ENCODE measurements around the gene XCL2. TPM values are rescaled to one million over a fixed set of nuclear protein-coding genes. Genes with fewer than 3 reads are reported as not detected.

The XCL2 gene
- total and polyA plus RNA-seq, 2 of the 8 experiments (the other 6 are each of a cell fraction or from before 2014, with no cell fraction given): not detected

- Histone ChIP-seq H3K27me3 (replicated peaks in 1 of 4; ENCODE audit: control insufficient read depth in 3 of 4, extremely low read depth in 1 of 4, insufficient read depth in 3 of 4, low read length in 3 of 4) (no peaks in the 10 kb centered on the region), H2BK5ac (ENCODE audit: low read depth, low read length) (no peak overlapping the region), H3K4me3 (ENCODE audit: extremely low read depth in 1 of 4, insufficient read depth in 2 of 4, low read depth in 3 of 4, low read length in 4 of 4) (no peak overlapping the region), H4K5ac (ENCODE audit: insufficient read length, low read depth, low read length) (no peak overlapping the region), H3K23me2 (ENCODE audit: low read depth, low read length) (no peaks in the 10 kb centered on the region), H3K4me1 (replicated peaks in 1 of 4; ENCODE audit: control insufficient read depth in 3 of 4, insufficient read depth in 4 of 4, low read length in 3 of 4) (peaks cover 0 to 2% (median 0%) of the 10 kb centered on the region in 4 experiments; a peak in 1 of 7 replicates), H3K9me3 (ENCODE audit: insufficient read depth in 2 of 2, low read depth in 1 of 2, low read length in 1 of 2) (no peaks in the 10 kb centered on the region), H4K91ac (replicated peaks; ENCODE audit: insufficient read length, low read length) (no peak overlapping the region), H3K9ac (replicated peaks in 1 of 4; ENCODE audit: extremely low read depth in 1 of 4, low read depth in 3 of 4, low read length in 3 of 4) (no peak overlapping the region), H2BK12ac (ENCODE audit: low read depth, low read length) (no peak overlapping the region), H2AFZ (ENCODE audit: low read length) (no peak overlapping the region), H2BK20ac (ENCODE audit: low read length) (no peak overlapping the region), H3K56ac (replicated peaks; ENCODE audit: insufficient read length, low read depth, low read length) (no peak overlapping the region), H3K14ac (ENCODE audit: insufficient read length) (no peak overlapping the region), H3K23ac (ENCODE audit: insufficient read length) (no peak overlapping the region), H4K8ac (ENCODE audit: extremely low read depth, insufficient read depth, low read length) (no peak overlapping the region), H3K79me1 (ENCODE audit: low read depth, low read length) (no peaks in the 10 kb centered on the region), H3K4ac (replicated peaks; ENCODE audit: insufficient read length, low read depth, low read length) (no peak overlapping the region), H3K36me3 (ENCODE audit: control insufficient read depth in 2 of 4, insufficient read depth in 4 of 4, low read length in 3 of 4) (no peaks in the 10 kb centered on the region), H3K79me2 (ENCODE audit: control insufficient read depth in 1 of 2, insufficient read depth in 2 of 2, low read length in 2 of 2) (no peaks in the 10 kb centered on the region), H3K27ac (ENCODE audit: low read depth, low read length) (no peak overlapping the region), H3K18ac (ENCODE audit: extremely low read depth, low read length) (no peak overlapping the region), H2BK120ac (replicated peaks; ENCODE audit: low read depth, low read length) (no peak overlapping the region), H2BK15ac (ENCODE audit: low read length) (no peak overlapping the region), H3K4me2 (ENCODE audit: insufficient read depth in 1 of 2, low read depth in 2 of 2, low read length in 2 of 2) (no peak overlapping the region), H2AK5ac (ENCODE audit: low read depth, low read length) (no peak overlapping the region), H4K20me1 (replicated peaks in 1 of 2; ENCODE audit: control insufficient read depth in 1 of 2, insufficient read depth in 2 of 2, low read length in 2 of 2) (no peaks in the 10 kb centered on the region)
- TF ChIP-seq RNF2 (IDR thresholded peaks at IDR 0.05; ENCODE audit: borderline replicate concordance, low read depth, low read length, missing control alignments, poor library complexity, severe bottlenecking) (no peak), RXRA (IDR thresholded peaks at IDR 0.05; ENCODE audit: insufficient read depth, low read depth, low read length) (no peak)
- DNase-seq (ENCODE audit: low read depth in 1 of 2, low spot score in 2 of 2) (no peak), FAIRE-seq (no peak)
- ChIA-PET POLR2A (ENCODE audit: partially characterized antibody) (no interaction called here), CTCF (ENCODE audit: partially characterized antibody) (interaction anchor here (0.9 to 1.2 kb wide), 2 partner anchors 12 to 22 kb away, joined by 3 to 6 read pairs; partner anchors contain the start of gene XCL2)
- WGBS, 2 experiments (ENCODE audit: extremely low coverage in 1 of 2, insufficient coverage in 1 of 2, insufficient read length in 1 of 2, insufficient replicate concordance in 2 of 2, low coverage in 1 of 2, low lambda C conversion rate in 2 of 2, missing lambda C conversion rate in 1 of 2): 89% methylated on average over 4 of the region's 4 CpGs; no CpG with 5 or more reads in 1 of the 2 experiments
Observed at GRCh38 chr1:168565825-168566224, 22.0 kb upstream of the XCL2 start.
